IPS-20b (cell line): ENCODE data around the gene TNRC18.

Source experiments
- H3K27ac ChIP-seq: one replicate; pipeline ENCODE4 v1.5.1; 2013; ENCODE audit warnings: low read length
- H3K27me3 ChIP-seq: 2 replicates; pipeline ENCODE4 v1.6.1; 2013; ENCODE audit warnings: mild to moderate bottlenecking, low read length, inconsistent platforms; ENCODE audit not compliant: insufficient read depth
- H3K36me3 ChIP-seq: 2 replicates; pipeline ENCODE4 v1.6.1; 2013; ENCODE audit warnings: low read depth, mild to moderate bottlenecking, inconsistent platforms, low read length, moderate library complexity; ENCODE audit not compliant: insufficient read depth
- H3K4me1 ChIP-seq: 2 replicates; pipeline ENCODE4 v1.6.1; 2013; ENCODE audit warnings: mild to moderate bottlenecking, control low read depth, inconsistent platforms, low read length, moderate library complexity; ENCODE audit not compliant: insufficient read depth
- H3K4me3 ChIP-seq: 2 replicates; pipeline ENCODE4 v1.5.1; 2013; ENCODE audit warnings: mild to moderate bottlenecking, low read length, inconsistent platforms
- H3K9ac ChIP-seq: 2 replicates; pipeline ENCODE4 v1.6.1; 2013; ENCODE audit warnings: low read depth, mild to moderate bottlenecking, inconsistent platforms, low read length, moderate library complexity
- H3K9me3 ChIP-seq: 2 replicates; pipeline ENCODE4 v1.6.1; 2013; ENCODE audit warnings: mild to moderate bottlenecking, low read depth, low read length, inconsistent platforms; ENCODE audit not compliant: insufficient read depth

The TNRC18 gene

DNA sequence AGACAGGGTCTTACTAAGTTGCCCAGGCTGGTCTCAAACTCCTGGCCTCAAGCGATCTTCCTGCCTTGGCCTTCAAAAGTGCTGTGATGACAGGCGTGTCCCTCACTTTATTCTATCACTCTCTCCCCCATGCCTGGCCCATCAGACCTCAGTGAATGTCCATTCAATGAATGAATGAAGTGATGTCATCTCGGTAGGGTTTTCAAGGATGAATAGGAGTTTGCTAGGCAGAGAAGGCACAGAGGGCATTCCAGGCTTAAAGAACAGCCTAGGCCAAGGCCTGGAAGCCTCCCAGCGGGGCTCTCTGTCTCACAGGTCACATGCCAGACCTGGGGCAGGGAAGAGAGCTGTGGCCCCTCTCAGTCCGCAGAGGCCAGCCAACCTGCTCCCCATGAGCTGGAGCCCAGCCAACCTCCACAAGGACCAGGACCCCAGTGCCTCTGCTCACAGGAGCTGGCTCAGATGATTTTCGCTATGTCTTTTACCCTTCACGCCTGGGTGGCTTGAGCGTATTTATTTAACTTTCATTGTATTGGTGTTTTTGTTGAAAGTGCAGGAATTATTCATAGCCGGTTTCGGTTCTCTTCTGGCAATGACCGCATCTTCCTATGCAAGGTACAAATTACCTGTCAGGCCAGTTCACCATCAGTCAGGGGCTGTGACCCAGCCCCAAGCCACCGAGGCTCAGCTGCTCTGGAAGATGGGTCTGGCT is 11.8 kb upstream of the TNRC18 start:
- no peak overlapping the region for H3K9ac ChIP-seq
- peaks cover 22% of the 10 kb centered on the region for H3K27me3 ChIP-seq
- no peaks in the 10 kb centered on the region for H3K4me1 ChIP-seq
- peaks cover 5% of the 10 kb centered on the region; the same call in 1 of the 2 replicates for H3K9me3 ChIP-seq
- H3K4me3 ChIP-seq, result no peak overlapping the region
- H3K36me3 ChIP-seq, result no peaks in the 10 kb centered on the region
- H3K27ac ChIP-seq, result no peak overlapping the region

DNA sequence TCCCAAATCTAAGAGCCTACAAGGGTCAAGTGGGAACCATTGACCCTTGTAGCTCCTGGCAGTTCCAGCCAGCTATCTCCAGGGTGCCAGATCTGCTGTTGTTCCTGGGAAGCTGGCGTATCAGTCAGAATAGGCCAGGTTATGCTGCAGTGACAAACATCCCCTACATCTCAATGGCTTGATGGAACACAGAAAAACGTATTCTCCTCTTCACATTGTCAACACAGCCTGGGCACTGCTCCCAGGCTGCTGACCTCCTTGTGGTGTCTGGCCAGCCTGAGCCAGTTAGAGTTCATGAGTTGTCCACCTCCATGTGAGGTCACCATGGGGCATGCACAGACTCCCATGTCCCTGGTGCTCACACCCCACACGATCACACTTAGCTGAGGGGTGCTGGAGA is 9.5 kb upstream of the TNRC18 start:
- Histone ChIP-seq H3K4me3 (no peak overlapping the region), H3K9me3 (peaks cover 5% of the 10 kb centered on the region; the same call in 1 of the 2 replicates), H3K9ac (no peak overlapping the region), H3K4me1 (peaks cover 2% of the 10 kb centered on the region; the same call in 1 of the 2 replicates), H3K27ac (no peak overlapping the region), H3K36me3 (no peaks in the 10 kb centered on the region), H3K27me3 (peaks cover 45% of the 10 kb centered on the region)

DNA sequence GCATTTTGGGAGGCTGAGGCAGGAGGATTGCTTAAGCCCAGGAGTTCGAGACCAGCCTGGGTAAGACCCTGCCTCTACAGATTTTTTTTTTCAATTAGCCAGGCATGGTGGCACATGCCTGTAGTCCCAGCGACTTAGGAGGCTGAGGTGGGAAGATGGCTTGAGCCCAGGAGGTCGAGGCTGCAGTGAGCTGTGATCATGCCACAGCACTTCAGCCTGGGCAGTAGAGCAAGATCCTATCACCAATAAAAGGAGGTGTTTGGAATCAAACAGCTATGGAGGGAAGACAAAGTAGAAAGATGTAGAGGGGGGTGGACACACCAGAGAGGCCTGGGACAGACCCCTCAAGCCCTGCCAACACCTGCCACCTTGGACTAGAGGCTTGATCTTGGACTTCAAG is 9.1 kb upstream of the TNRC18 start:
- Histone ChIP-seq H3K9me3 (peaks cover 5% of the 10 kb centered on the region; the same call in 1 of the 2 replicates), H3K27me3 (peaks cover 50% of the 10 kb centered on the region), H3K9ac (no peak overlapping the region)

DNA sequence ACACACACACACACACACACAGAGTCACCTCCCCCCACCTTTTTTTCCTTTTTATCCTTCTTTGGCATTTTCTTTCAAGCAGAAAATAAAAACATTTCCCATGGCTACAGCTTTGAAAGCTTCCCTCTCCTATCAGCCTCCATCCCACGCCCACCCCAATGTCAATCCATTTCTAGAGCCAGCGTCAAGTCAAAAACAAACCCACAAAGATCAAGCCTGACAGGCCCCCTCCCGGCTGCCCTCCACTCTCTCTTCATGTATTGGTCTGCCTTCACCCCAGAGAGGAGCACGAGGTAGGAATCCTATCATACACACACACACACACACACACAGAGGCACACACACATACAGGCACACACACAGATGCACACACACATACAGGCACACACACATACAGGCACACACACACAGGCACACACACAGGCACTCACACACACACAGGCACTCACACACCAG is 8.0 kb upstream of the TNRC18 start:
- Histone ChIP-seq H3K4me3 (no peak overlapping the region), H3K27me3 (peaks cover 57% of the 10 kb centered on the region), H3K27ac (no peak overlapping the region), H3K4me1 (peaks cover 2% of the 10 kb centered on the region; the same call in 1 of the 2 replicates), H3K9me3 (no peaks in the 10 kb centered on the region), H3K9ac (no peak overlapping the region), H3K36me3 (no peaks in the 10 kb centered on the region)

More for the DNA sequence above, 9.1 kb upstream of the TNRC18 start:
- Histone ChIP-seq H3K27ac (no peak overlapping the region), H3K36me3 (no peaks in the 10 kb centered on the region), H3K4me1 (peaks cover 2% of the 10 kb centered on the region; the same call in 1 of the 2 replicates), H3K4me3 (no peak overlapping the region)

DNA sequence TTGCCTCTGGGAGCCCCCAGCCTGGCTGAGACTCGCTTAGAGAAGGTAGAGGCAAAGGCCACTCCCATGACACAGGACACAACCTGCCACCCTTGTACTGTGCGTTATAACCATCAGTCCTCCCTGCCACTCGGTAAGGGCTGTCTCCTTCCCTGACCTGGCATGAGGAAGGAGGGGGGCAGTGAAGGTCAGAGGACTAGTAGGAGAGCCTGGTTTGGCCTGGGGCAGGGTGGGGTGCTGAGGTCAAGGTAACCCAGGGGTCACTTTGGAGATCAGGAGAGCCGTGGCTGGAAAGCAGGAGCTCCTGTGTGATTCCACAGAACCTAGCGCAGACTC is 6.9 kb upstream of the TNRC18 start:
- H3K27me3 ChIP-seq, result peaks cover 67% of the 10 kb centered on the region
- H3K4me1 ChIP-seq, result peaks cover 5% of the 10 kb centered on the region; the same call in 1 of the 2 replicates
- H3K27ac ChIP-seq, result no peak overlapping the region
- H3K4me3 ChIP-seq, result 0 out of 2 replicates have a peak overlapping the region, but pooled peaks have one; percentile 87
- H3K9ac ChIP-seq, result no peak overlapping the region
- no peaks in the 10 kb centered on the region for H3K36me3 ChIP-seq
- no peaks in the 10 kb centered on the region for H3K9me3 ChIP-seq

DNA sequence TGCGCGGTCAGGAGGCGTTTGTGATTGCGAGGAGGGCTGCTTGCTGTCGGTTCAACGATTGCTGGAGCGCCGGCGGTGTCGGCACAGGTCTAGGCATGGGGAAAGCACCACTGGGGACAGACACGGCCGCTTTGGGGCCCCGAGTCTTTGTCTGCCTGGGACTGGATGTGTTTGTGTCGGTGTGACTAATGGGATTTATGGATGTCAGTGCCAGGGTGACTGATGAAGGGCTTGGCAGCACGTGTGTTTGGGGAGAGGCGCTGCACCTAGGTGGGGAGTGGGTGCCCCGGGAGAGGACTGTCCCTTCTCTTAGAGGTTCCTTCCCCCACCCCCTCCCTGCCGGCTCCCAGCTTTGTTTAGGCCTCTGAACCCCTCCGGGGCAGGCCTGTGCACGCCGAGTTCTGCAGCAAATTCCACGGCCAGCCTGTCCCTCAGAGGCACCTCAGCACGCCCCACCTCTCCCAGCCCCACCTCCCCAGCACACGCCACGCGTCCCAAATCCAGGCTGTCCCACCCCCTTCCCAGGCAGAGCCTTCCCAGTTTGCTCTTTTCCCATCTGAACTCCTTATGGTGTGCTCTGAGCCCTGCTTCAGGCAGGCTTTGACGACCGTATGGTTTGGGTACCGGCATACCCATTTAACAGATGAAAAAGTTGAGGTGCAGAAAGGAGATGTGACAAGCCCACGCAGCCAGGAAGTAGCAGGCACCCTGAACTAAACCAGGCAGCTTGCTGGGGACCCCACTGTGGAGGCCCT is 6.4 kb upstream of the TNRC18 start:
- Histone ChIP-seq H3K4me1 (peaks cover 5% of the 10 kb centered on the region; the same call in 1 of the 2 replicates), H3K27me3 (peaks cover 72% of the 10 kb centered on the region), H3K36me3 (no peaks in the 10 kb centered on the region), H3K9ac (peak overlapping the region; percentile 88; the same call in 1 of the 2 replicates), H3K27ac (no peak overlapping the region), H3K4me3 (peak overlapping the region; percentile 87), H3K9me3 (no peaks in the 10 kb centered on the region)

DNA sequence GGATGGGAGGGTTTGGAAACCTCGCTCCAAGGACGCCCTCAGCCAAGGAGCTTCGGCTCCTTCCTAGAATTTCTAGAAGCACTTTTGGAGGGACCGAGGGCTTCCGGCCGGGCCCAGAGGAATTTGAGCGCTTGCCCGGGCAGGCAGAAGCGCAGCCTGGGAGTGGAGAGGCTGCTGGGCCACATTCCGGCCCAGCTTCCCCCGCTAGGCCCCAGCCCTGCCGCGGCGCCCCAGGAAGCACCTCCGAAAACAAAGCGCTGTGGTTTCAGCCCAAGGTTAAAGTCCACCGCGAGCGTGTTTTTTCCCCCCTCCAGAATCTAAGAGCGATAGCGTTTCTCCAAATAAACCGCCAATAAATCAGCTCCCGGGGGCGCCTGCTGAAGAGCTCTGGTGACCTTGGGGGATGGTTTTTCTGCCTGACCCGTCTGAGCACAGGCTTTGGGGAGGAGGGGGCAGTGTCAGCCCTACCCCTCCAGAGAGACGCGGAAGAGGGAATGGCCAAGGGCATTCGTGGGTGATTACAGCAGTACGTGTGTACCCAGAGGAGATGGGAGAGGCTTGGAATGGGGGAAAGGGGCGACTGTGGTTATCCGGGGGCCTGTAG is 5.7 kb upstream of the TNRC18 start:
- Histone ChIP-seq H3K9ac (peak overlapping the region; percentile 88), H3K4me3 (peak overlapping the region; percentile 87), H3K27ac (no peak overlapping the region), H3K9me3 (no peaks in the 10 kb centered on the region), H3K27me3 (peaks cover 79% of the 10 kb centered on the region), H3K36me3 (no peaks in the 10 kb centered on the region), H3K4me1 (peaks cover 5% of the 10 kb centered on the region; the same call in 1 of the 2 replicates)

DNA sequence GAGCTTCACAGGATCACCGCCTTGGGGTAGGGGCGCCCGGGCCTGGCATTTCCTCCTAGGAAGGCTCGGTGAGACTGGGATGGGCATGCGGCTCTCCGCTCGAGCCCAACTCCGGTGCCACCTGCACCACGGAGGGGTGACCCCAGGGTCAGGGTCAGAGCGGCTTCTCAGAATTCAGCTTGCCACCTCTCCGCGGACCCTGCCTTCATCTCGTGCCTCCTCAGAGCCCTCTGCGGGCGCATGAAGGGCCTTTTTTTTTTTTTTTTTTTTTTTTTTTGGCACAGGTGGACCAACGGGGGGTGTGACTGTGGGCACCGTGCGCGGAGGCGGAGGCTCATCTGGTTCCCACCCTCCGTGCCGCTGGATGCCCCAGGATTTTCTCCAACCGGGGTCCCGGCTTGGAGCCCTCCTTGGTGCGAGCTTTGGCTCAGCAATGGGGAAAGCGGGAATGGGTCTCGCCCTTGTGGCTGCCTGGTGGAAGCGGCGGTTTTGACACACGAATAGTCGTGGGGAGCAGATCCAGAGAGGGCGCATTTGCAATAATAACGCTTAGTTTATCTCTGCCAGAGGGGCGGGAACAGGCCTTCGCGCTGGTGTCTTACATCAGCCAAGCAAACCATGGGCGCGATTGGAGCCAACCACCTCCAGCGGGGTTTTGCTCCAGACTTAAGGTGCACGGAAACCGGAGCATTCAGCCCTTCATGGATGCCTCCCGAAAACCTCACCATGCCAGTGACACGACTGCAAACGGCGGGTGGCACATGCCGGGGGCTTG is 5.0 kb upstream of the TNRC18 start:
- no peaks in the 10 kb centered on the region for H3K9me3 ChIP-seq
- H3K27ac ChIP-seq, result no peak overlapping the region
- H3K9ac ChIP-seq, result peak overlapping the region; percentile 88
- peaks cover 83% of the 10 kb centered on the region for H3K27me3 ChIP-seq
- H3K36me3 ChIP-seq, result no peaks in the 10 kb centered on the region
- peak overlapping the region; percentile 87 for H3K4me3 ChIP-seq
- H3K4me1 ChIP-seq, result peaks cover 5% of the 10 kb centered on the region; the same call in 1 of the 2 replicates

DNA sequence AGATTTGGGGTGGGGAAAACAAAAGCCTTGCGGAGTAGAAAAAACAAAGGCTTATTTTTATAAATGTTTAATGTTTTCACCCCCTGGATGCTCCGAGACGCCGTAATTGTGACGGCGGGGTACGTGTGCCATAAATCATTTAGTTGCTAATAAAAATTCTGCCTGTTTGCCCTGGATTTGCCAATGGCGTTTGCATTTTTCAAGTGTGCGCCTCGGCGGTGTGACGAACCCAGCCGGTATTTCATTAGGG is 2.5 kb upstream of the TNRC18 start:
- Histone ChIP-seq H3K9me3 (no peaks in the 10 kb centered on the region), H3K27me3 (peaks cover 86% of the 10 kb centered on the region), H3K27ac (peak overlapping the region; percentile 40), H3K9ac (peak overlapping the region; percentile 88), H3K4me3 (peak overlapping the region; percentile 87), H3K36me3 (no peaks in the 10 kb centered on the region), H3K4me1 (peaks cover 8% of the 10 kb centered on the region; the same call in 1 of the 2 replicates)

DNA sequence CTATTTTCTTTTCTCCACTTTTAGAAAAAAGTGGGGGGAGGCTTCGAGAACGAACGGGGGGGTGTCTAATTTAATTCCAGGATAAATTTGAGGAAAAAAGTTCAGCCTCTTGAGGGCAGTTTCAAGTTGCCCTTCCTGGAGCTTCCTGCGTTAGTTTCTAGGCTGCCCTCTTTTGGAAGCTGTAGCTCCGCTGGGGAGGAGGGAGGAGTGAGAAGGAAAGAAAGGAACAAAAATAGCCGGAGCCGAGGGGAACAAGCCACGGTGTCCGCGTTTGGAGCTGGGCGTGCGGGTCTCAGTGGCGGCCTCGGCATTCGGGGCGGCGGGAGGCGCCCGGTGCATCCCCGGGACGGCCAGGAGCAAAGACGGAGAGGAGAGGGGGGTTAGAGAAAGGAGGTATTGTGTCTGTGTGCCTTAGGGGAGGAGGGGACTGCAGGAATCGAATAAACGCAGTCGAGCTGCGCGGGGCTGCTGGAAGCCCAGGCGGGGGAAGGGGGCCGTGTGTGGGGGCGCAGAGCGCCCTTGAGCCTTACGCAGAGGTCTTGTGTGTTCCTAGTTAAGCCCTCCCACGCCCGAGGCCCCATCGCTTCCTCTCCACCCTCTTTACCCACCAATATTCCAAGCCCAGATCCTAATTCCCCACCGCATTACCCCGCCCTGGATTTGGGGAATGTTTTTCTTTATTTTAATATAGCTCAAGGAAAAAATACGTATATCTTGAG is 2.0 kb upstream of the TNRC18 start:
- peaks cover 86% of the 10 kb centered on the region for H3K27me3 ChIP-seq

More for the DNA sequence above, 2.0 kb upstream of the TNRC18 start:
- H3K9ac ChIP-seq, result peak overlapping the region; percentile 88
- no peaks in the 10 kb centered on the region for H3K36me3 ChIP-seq
- peaks cover 8% of the 10 kb centered on the region; the same call in 1 of the 2 replicates for H3K4me1 ChIP-seq
- H3K9me3 ChIP-seq, result no peaks in the 10 kb centered on the region
- H3K4me3 ChIP-seq, result peak overlapping the region; percentile 87
- H3K27ac ChIP-seq, result peak overlapping the region; percentile 55
